Measurements from ENCODE around the gene PCNX2.

- no peak for TF ChIP-seq CTCF (optimal IDR thresholded peaks at IDR 0.05 in 1 of 3, IDR thresholded peaks at IDR 0.05 in 1 of 3, conservative IDR thresholded peaks at IDR 0.05 in 1 of 3; ENCODE audit: extremely low read depth in 1 of 3, insufficient read depth in 2 of 3, low read length in 3 of 3)
- no peak for TF ChIP-seq EZH2 (IDR thresholded peaks at IDR 0.05; ENCODE audit: low read length)
Observed at GRCh38 chr1:233024199-233024598, 271.3 kb downstream of the PCNX2 start.
